Measurements from ENCODE around the gene CNTNAP5.

- TF ChIP-seq CTCF (IDR thresholded peaks at IDR 0.05; ENCODE audit: extremely low read depth in 1 of 2, insufficient read depth in 1 of 2, low read depth in 1 of 2, low read length in 2 of 2): no peak
- no peak for TF ChIP-seq POLR2AphosphoS5 (IDR thresholded peaks at IDR 0.05; ENCODE audit: insufficient read depth, low read depth, low read length)
- no peak for TF ChIP-seq POLR2A (IDR thresholded peaks at IDR 0.05; ENCODE audit: low read depth, low read length)
- TF ChIP-seq MYC (IDR thresholded peaks at IDR 0.05; ENCODE audit: low read depth, low read length): no peak
- no peak for TF ChIP-seq EZH2 (IDR thresholded peaks at IDR 0.05; ENCODE audit: borderline replicate concordance, low read depth, low read length, severe bottlenecking)
- TF ChIP-seq JUN (IDR thresholded peaks at IDR 0.05; ENCODE audit: borderline replicate concordance, insufficient read depth, insufficient read length, low read depth): no peak
Measured at GRCh38 chr2:124091721-124092120, 66.6 kb downstream of the CNTNAP5 start.

All from endothelial cell of umbilical vein (primary cell).